Measurements from ENCODE around the gene WNT11.

The WNT11 gene

DNA sequence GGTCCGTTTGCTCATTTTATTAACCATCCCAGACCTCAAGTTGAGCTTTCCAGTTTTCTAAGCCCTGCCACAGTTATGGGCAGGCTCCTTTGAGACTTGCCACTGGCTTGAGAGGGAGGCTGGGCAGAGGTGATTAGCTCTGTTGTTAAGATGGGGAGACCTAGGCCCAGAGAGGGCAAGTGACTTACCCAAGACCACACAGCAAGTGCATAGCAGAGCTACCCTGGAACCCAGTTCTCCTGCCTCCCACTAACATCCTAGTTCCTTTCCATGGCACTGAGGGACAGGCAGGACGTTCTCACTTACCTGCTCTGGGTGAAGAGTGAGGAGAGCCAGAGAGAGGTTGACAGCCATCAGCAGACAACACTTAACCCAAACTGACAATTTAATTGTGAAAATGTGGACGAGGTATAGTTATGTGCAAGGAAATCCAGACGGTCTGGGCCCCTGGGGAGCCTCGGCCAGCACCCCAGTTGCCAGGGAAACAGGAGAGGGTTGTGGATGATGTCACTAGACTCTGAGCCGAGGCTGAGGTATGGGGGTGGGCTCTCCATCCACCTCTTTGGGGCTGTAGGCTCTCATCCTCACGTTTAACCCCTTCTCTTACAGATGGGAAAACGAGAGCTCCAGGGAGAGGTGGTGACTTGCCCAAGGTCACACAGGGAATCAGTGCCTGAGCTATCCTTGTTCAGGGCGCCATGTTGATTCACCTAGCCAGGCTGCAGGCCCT, 12.3 kb upstream of the WNT11 start:
- no peak for DNase-seq (ENCODE audit: low read depth, low spot score)

DNA sequence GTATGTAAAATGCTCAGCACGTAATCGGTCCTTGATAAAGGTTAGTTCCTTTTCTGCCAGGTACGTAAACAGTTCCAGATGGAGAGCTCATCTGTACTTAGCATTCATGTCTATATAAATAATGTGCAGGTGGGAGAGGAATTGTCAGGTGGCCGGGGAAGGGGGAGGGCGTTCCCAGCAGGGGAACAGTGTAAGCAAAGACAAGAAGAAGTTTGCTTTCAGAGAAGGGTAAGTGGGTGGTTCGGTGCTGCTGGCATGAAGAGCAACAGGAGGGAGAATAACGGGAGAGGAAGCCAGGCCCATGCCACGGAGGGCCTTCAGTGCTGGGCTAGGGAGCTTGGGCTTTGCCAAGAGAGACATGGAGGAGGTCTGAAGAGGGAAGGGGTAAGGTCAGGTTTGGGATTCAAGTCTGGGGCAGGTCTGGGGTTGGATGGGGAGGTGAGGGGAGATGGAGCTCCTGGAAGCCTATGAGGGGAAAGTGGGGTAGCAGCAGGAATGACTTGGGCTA, 11.4 kb upstream of the WNT11 start:
- no peak for DNase-seq (ENCODE audit: low read depth, low spot score)

GRCh38 chr11:76216536-76217325, 10.4 kb upstream of the WNT11 start:
- DNase-seq (ENCODE audit: low read depth, low spot score): no peak

DNA sequence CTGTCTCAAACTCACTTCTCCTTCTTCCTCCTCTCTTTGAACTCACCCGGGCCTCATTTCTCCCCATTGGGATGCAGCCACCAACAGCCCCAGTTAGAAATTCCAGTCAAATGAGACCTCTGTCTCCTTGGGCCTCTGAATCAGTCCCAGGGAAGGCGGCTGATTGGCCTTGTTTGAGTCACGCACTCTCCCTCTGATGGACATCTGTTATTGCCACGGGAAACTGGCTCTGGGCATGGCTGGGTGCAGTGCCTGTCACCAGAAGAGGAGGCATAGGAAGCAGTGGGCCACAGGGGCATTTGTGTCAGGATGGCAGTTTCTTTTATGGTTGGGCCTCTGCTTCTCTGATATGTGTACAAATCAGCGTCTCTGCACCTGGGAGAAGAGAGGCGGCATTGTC, 9.6 kb upstream of the WNT11 start:
- no peak for DNase-seq (ENCODE audit: low read depth, low spot score)

DNA sequence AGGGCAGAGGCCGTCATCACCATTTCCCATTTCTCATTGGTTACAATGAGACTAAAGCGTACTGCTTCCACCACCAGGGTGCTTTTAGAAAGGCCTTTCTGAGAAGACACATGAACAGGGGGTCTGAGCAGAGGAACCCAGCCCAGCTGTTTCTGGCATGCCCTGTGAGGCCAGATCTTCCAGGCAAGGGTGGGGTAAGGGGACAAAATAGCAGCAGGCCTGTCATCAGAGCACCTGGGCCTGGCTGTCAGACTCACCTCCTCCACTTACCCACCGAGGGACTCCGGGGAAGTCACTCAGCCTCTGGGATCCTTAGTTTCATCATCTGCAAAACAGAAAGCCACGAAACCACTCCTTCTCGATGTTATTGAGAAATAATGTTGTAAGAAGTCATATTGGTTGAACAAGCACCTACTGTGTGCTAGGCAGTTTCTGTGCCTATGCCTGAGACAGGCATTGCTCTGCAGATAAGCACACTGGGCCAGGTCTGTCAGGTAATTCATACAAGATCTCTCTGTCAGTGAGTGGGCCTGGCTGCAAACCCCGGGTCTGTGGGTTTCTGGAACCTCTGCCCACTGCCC, 8.8 kb upstream of the WNT11 start:
- no peak for DNase-seq (ENCODE audit: low read depth, low spot score)

- DNase-seq (ENCODE audit: low read depth, low spot score): no peak
Measured at GRCh38 chr11:76214186-76214585, 7.9 kb upstream of the WNT11 start.

DNA sequence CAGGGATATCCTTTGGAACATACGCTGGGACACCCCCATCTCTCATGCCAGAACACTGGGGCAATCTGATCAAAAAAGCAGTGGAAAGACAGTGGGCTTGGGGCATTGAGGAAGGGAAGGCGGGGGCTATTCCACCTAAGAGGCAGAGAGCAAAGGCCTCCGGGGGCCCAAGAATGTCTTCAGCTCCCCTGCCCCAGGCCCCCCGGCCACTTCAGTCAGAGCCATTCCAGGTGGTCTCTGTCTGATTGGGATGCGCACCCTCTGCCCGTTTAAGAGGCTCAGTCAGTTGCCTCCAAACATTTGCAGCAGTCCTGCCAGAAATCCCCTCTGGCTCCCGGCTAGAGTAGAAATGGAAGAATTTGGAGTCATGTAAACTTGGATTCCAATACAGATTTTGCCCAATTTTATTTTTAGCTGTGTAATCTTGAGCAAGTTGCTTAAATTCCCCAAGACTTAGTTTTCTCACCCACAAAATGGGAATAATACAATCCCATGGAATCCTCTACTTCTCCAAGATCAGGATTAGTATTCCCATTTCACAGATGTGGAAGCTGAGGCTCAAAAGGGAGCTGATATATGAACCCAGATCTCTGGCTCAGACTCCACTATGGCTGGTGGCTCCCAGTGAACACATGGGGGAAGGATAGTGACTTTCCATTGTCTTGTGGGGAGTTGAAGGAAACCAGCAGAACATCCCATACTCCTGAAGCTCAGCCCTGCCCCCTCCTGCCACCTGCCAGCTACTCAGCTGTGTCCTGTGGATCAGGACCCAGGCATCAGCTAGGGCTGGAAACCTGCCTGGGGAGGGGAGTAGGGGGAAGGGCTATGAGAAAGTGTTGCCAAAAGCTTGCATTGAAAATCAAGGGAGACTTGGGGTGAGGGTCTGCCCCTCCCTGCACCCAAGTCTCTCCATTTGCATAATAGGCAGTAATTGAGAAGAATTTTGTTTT, 6.1 kb upstream of the WNT11 start:
- no peak for DNase-seq (ENCODE audit: low read depth, low spot score)

DNA sequence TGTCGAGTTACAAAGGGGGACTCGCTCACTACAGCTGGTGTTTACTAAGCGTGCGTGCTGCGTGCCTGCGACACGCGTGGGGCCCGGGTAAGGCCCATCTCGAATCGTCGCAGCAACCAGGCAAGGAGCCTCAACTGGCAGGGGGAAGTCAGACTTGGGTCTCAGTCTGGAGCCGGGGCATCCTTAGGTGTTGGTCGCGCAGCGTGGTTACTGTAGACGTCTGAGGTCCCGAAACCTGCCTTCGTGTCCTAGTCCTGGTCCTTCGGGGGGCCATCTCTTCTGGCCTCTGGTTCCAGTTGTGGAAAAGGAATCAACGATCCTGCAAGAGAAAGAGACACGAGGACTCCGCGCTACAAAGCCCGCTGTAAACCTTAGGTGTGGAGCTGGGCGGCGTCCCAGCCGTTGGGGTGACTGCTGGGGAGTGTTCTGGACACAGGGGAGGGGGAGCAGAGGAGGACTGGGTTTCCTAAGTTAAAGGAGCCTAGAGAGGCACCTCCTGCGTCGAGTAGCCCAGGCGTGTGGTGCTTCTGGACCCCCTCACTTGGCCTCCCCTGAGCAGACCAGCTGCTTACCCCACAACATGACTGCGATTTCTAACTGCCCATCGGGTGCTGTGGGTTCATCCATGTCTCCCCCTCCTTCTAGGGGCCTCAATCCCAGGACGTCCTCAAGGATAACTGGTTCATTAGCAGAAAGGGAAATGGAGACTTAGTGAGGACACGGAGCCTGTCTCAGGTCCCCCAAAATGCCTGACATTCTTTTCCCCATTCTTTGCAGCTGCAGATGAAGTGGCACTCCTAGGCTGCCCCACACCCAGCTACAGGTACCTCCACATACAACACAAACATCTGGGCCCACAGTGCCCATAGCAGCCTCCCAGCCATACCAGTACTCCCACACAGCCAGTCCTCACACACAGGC, 4.9 kb upstream of the WNT11 start:
- DNase-seq (ENCODE audit: low read depth, low spot score): no peak

- DNase-seq (ENCODE audit: low read depth, low spot score): no peak
Measured at GRCh38 chr11:76209973-76210930, 4.0 kb upstream of the WNT11 start.

DNA sequence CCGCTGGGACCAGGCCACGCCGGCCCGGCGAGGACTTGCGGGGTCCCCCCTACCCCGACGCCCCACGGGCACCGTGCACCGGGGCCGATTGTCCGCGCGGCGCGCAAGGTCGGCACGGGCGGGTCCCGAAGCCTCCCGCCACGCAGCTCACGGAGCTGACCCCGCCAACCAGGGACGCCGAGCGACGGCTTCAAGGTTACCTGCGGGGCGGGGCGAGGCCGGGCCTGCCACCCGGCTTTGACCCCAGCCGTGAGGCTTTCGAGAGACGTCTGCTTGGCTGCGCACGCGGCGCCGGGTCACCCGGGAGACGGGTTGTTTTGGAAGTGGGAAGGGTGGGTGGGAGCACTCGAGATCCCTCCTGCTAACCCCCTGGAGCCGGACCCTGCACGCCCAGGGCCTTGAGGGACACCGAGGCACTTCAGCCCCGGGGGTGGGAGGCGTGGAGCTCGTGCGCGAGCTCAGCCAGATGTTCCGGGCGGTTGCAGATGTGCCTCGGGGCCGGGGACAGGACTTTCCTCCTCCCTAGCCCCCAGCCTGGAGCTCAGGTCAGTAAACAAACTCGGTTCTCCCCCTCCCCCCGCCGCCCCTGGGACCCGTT, 3.2 kb upstream of the WNT11 start:
- DNase-seq (ENCODE audit: low read depth, low spot score): no peak

DNA sequence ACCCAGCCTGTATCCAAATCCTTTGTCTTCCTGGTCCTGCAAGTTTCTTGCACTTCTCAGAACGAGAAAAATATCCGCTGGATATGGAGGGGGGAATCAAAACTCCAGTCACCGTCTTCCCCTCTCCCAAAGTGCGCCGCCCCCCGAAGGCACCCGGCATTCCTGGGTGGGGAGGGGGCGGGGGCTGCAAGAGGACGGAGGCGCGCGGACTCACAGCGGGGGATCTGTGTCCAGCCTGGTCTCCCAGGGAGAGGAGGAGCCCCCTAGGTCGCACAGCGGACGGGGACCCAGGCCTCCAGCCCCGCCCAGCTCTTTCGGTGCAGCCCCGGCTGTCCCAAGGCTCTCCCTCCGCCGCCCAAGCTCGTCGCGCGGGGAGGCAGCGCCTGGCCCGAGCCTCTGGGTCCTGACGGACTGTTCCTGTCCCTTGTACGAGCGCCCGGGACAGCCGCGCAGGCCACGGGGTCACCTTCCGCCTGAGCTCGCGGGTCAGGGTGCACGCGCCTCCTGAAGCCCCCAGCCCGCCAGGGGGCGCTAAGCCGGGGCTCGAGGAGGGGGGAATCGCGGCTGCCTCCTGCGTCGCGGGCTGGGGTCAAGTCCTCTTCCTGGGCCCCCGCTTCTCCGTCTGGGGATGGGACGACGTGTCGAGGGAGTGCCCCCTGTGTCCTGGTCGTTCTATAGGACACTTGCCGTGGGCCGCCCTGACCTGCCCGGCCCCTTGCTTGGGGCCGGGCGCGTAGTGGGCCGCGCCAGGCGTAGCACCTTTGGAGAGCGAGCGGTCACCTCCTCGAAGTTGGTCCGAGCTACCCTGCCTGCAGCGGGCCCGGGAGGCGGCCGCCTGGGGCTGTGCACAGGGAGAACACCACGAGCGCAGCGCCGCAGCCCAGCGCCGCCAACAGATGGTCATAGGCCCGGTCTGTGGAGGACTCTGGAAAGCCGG, 2.4 kb upstream of the WNT11 start:
- DNase-seq (ENCODE audit: low read depth, low spot score): peak; percentile 55

GRCh38 chr11:76207642-76208401, 1.5 kb upstream of the WNT11 start:
- DNase-seq (ENCODE audit: low read depth, low spot score): peak; percentile 40

- no peak for DNase-seq (ENCODE audit: low read depth, low spot score)
Measured at GRCh38 chr11:76206077-76206326, 300 bp downstream of the WNT11 start.

DNA sequence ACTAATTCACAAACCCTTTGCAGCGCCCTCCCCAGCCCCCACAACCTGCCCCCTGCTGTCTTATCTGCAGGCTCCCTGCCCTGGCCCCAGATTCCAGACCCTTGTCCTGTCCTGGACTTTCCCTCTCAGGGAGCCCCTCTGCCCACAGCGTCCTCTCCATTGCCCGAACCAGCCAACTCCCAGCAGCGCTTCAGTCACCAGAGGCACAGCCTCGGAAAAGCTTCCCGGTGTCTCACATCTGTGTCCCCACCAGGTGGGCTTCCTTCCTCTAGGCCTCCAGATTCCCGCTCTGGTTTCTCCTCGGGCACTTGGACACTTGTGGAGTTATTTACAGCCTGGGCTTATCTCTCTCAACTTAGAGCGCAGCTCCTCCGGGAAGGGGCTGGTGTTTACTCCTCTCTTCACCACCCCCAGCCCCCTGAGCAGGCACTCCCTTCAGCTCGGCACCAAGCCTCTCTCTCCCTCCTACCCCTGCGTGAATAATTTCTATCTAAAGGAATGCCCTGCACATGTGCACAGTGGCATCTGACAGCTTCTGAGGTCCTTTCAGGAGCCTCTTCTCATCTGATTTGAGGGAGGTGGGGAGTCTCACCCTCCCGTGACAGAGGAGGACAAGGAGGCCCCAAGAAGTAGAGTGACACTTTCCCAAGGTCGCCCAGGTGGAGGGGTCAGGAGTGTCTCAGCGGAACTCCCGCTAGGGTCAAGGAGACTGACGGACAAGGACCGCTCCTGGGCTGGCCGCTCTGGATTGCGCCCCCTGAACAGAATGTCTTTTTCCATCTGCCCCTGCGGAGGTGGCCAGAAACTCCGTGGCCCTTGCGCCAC, 838 bp downstream of the WNT11 start:
- no peak for DNase-seq (ENCODE audit: low read depth, low spot score)

GRCh38 chr11:76203937-76204336, 2.4 kb downstream of the WNT11 start:
- no peak for DNase-seq (ENCODE audit: low read depth, low spot score)

DNA sequence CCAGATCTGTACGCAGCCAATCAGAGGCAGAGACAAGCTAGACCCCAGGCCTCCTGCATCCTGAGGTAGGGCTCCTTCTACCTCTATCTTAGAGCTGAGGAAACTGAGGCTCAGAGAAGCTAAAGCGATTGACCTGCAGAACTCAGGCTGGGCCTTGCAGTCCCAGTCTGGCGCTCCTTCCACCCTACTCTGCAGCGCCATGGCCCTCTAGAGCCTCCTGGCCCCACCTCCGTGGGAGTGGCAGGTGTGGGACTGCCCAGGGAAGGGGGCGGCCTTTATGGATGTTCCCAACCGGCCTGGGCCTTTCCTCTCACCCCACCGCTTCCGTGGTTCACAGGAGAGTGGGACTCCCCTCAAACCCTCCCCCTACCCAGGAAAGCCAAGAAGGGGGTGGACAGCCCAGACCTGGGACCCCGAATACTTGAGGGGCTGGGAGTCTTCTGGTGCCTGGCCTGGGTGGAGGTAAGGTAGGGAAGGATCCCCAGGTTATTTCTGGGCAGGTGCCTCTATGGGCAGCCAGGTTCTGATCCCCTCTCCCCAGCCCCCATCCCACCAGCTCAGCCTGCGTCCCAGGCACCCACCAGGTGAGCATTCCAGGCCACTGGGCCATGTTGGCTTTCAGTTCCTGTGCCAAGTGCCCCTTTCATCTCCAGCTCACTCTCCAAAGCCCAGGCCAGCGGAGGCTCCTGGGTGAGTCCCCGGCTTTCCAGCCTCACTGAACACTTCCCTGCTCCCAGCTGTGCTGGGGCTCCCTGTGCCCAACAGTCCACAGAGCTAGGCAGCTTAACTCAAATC, 3.0 kb downstream of the WNT11 start:
- DNase-seq (ENCODE audit: low read depth, low spot score): no peak

Measured in activated naive CD8-positive, alpha-beta T cell treated with anti-CD3 and anti-CD28 coated beads, Interleukin-2, amount 50 U/mL, for 16 hours (primary cell).